Karpas-422 (cell line): ENCODE results near the gene LIMS1. TPM values are rescaled to one million over a fixed set of nuclear protein-coding genes. Genes with fewer than 3 reads are reported as not detected.
"Not testable (repeated sequence)": the region's sequence is repeated elsewhere in the genome, so short reads cannot be mapped to it uniquely, and the experiment has no call there.

Experiments
- DNase-seq: peaks from one replicate; pipeline ENCODE4 v3.0.0-alpha.2; 2015
- H2AFZ ChIP-seq: fragments of 200-600 bp; sonication (generic); 2 replicates; pipeline ENCODE4 v1.6.1; 2014; ENCODE audit warnings: antibody characterized with exemption, low read length, mixed read lengths
- H3K27ac ChIP-seq: fragments of 200-600 bp; sonication (generic); 2 replicates; pipeline ENCODE4 v1.5.1; 2014; ENCODE audit warnings: mild to moderate bottlenecking, low read length, moderate library complexity
- H3K27me3 ChIP-seq: fragments of 200-600 bp; sonication (generic); 2 replicates; pipeline ENCODE4 v1.6.1; 2014; ENCODE audit warnings: low read length, mixed read lengths
- H3K36me3 ChIP-seq: fragments of 200-600 bp; sonication (generic); 2 replicates; pipeline ENCODE4 v1.6.1; 2014; ENCODE audit warnings: low read length, mixed read lengths; ENCODE audit not compliant: insufficient read depth
- H3K4me1 ChIP-seq: fragments of 200-600 bp; sonication (generic); 2 replicates; pipeline ENCODE4 v1.6.1; 2014; ENCODE audit warnings: mild to moderate bottlenecking, low read length, mixed read lengths
- H3K4me2 ChIP-seq: fragments of 200-600 bp; sonication (generic); 2 replicates; pipeline ENCODE4 v1.6.1; 2014; ENCODE audit warnings: low read length, low read depth, mild to moderate bottlenecking; ENCODE audit not compliant: poor library complexity, severe bottlenecking
- H3K4me3 ChIP-seq: fragments of 200-600 bp; sonication (generic); 2 replicates; pipeline ENCODE4 v1.5.1; 2014; ENCODE audit warnings: mild to moderate bottlenecking, antibody characterized with exemption, low read length, mixed read lengths
- H3K79me2 ChIP-seq: fragments of 200-600 bp; sonication (generic); 2 replicates; pipeline ENCODE4 v1.6.1; 2014; ENCODE audit warnings: mild to moderate bottlenecking, low read length, mixed read lengths
- H3K9ac ChIP-seq: fragments of 200-600 bp; sonication (generic); 2 replicates; pipeline ENCODE4 v1.6.0; 2014; ENCODE audit warnings: low read length
- H3K9me2 ChIP-seq: fragments of 200-600 bp; sonication (generic), shearing (Covaris generic); replicated peaks from 2 replicates; pipeline ENCODE4 v1.6.0; 2014; ENCODE audit warnings: mild to moderate bottlenecking, low read length, moderate library complexity; ENCODE audit not compliant: insufficient read depth
- H3K9me3 ChIP-seq: fragments of 300-700, 200-600 bp; sonication (generic); 2 replicates; pipeline ENCODE4 v1.6.1; 2014; ENCODE audit warnings: low read length, mixed read lengths
- H4K20me1 ChIP-seq: fragments of 200-600 bp; sonication (generic); 2 replicates; pipeline ENCODE4 v1.6.1; 2014; ENCODE audit warnings: mild to moderate bottlenecking, antibody characterized with exemption, low read length, low read depth; ENCODE audit not compliant: insufficient read depth
- total RNA-seq: library from RNA; depleted of rRNA; stranded (reverse); fragments of >200 nt; shearing (Covaris generic); gene quantifications from 2 replicates; pipeline ENCODE4 v1.2.3, GENCODE V29; 2014; ENCODE audit warnings: low replicate concordance

The LIMS1 gene
- total RNA-seq, 1 experiment from 2014 or later = 9.7 TPM

DNA sequence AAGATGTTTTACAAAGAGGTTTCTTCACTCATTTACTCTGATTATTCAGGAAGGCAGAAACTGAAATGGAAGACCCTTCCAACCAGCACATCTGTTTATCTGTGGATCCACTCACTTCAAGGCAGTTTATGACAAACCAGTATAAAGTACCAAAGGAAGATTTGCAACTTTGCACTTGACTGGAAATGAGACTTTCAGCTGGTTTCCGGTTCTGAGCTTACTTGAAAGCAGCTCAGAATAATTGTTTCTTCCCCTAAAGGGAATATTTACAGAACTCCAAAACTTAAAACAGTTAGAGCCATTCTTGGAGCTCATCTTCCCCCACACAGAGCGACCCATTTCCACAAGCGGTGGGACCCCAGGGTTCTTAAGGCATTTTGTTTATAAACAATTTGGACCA, 129.8 kb downstream of the LIMS1 start:
- not testable (repeated sequence) for H3K27me3 ChIP-seq, DNase-seq, H3K27ac ChIP-seq, H3K9me2 ChIP-seq, H3K9ac ChIP-seq, H2AFZ ChIP-seq, H3K4me1 ChIP-seq, H3K79me2 ChIP-seq, H3K4me2 ChIP-seq, H4K20me1 ChIP-seq, H3K4me3 ChIP-seq, H3K9me3 ChIP-seq, H3K36me3 ChIP-seq

DNA sequence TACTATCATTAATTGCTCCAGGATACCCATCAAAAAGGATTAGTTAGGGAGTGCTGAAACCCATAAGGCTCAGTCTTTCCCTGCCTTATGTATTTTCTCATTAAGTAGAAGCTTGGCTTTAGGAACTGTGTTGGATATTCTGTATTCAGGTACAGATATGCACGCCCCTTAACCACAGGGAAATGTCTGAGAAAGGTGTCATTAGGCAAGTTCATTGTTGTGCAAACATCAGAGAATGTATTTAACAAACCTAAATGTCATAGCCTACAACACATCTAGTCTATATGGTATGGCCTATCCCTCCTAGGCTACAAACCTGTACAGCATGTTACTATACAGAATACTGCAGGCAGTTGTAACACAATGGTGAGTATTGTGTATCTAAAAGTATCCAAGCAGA, 130.7 kb downstream of the LIMS1 start:
- not testable (repeated sequence) for H3K27me3 ChIP-seq, H3K9me3 ChIP-seq, H3K4me2 ChIP-seq, H3K27ac ChIP-seq, H3K36me3 ChIP-seq, H2AFZ ChIP-seq, H3K4me3 ChIP-seq, H3K9ac ChIP-seq, DNase-seq, H3K79me2 ChIP-seq, H3K4me1 ChIP-seq, H4K20me1 ChIP-seq, H3K9me2 ChIP-seq

DNA sequence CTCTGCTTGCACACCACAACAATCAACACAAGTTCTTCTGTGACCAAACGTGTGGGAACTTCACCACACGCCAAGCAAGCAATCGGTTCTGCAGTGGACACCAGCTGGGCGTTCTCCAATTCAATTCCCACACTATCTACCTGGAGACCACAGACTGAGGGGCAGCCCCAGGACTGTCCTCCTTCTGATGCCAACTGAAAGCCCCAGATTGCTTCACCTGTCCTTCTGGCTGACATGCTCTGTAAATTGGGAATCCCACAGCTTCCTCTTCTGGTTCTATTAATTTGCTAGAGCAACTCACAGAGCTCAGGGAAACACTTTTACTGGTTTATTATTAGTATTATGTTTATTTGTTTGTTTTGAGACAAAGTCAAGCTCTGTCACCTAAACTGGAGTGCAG, 131.7 kb downstream of the LIMS1 start:
- H3K4me2 ChIP-seq, H2AFZ ChIP-seq, H3K9ac ChIP-seq, H3K27me3 ChIP-seq, H3K9me2 ChIP-seq, H3K36me3 ChIP-seq, H3K9me3 ChIP-seq, H3K79me2 ChIP-seq, H3K27ac ChIP-seq, H3K4me3 ChIP-seq, H4K20me1 ChIP-seq, H3K4me1 ChIP-seq, DNase-seq: not testable (repeated sequence)

DNA sequence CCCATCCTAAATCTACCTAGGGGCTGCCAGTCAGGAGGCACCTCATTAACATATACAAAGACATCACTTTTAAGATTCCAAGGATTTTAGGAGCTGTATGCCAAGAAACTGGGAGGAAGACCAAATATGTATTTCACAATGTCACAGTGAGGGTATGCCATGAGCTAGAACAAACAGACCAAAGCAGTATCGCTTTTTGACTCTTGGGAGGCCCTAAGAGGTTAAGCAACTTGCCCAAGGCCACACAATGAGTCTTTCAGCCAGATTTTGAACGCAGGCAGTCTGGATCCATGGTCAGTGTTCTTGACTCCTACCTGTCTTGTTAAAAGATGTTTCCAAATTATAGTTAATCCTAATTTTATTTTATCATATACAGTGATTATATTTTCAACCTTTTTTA, 132.9 kb downstream of the LIMS1 start:
- H3K9me3 ChIP-seq, H3K9ac ChIP-seq, H4K20me1 ChIP-seq, H3K27ac ChIP-seq, H3K9me2 ChIP-seq, H3K4me1 ChIP-seq, H2AFZ ChIP-seq, H3K36me3 ChIP-seq, H3K4me2 ChIP-seq, H3K27me3 ChIP-seq, H3K4me3 ChIP-seq, H3K79me2 ChIP-seq, DNase-seq: not testable (repeated sequence)

DNA sequence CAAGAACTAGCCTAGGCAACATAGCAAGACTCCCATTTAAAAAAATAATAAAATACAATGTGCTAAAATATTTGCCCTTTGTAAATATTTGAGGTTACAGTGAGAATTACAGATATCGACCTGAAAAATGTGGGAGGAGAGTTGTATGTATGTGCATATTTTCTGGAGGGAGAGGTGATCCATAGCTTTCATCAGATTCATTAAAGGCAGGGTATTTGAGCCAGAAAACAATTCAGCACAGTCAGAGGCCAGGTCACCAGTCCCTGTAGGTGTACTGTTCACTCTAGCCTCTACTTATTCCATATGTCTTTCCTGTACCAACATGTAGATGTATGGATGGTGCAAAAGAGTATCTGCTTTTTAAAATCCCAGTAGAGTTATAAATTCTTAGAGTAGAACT, 136.0 kb downstream of the LIMS1 start:
- DNase-seq, H3K9me2 ChIP-seq, H3K27ac ChIP-seq, H3K27me3 ChIP-seq, H3K4me1 ChIP-seq, H3K36me3 ChIP-seq, H3K9ac ChIP-seq, H3K9me3 ChIP-seq, H4K20me1 ChIP-seq, H3K79me2 ChIP-seq, H3K4me3 ChIP-seq, H2AFZ ChIP-seq, H3K4me2 ChIP-seq: not testable (repeated sequence)

DNA sequence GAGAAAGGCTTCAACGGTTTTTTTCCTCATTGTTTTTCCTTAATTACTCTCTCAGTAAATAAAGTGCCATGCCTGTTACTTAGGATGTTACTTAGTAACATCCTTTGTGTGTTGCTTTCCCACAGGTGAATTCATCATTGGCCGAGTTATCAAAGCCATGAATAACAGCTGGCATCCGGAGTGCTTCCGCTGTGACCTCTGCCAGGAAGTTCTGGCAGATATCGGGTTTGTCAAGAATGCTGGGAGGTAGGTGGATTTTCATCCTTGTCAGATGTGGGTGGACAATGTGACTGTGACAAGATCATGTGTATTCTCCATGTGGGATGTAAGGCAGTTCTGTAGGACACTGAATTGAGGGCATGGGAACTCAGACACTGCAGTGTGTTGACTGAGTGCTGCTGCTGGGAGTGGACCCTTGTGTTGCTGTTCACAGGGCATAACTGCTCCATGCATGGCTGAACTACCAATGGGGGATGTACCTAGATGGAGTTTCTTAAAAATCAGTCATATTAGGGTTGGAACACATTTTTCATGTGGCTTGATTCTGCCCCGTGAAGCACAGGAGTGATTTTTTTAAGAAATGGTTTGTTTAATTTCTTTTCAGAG, 138.0 kb downstream of the LIMS1 start:
- not testable (repeated sequence) for H3K27ac ChIP-seq, H3K27me3 ChIP-seq, H2AFZ ChIP-seq, DNase-seq, H3K4me2 ChIP-seq, H4K20me1 ChIP-seq, H3K79me2 ChIP-seq, H3K9ac ChIP-seq, H3K9me3 ChIP-seq, H3K36me3 ChIP-seq, H3K9me2 ChIP-seq, H3K4me3 ChIP-seq, H3K4me1 ChIP-seq

DNA sequence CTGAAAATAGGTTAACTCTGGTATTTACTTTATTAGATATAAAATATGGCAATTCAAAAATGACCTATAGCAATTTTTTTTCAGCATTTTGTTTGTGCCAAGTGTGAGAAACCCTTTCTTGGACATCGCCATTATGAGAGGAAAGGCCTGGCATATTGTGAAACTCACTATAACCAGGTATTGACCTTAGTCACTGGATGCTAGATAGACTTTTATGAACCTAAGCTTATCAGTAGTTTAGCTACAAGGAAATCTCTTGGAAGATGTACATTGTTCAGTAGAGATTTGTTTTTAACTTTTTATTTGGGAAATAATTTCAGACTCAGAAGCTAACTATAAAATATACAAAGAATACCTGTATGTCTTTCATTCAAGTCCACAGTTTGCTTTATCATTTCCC, 142.3 kb downstream of the LIMS1 start:
- not testable (repeated sequence) for H3K4me1 ChIP-seq, H3K9me2 ChIP-seq, H3K79me2 ChIP-seq, H3K4me3 ChIP-seq, H3K9me3 ChIP-seq, H3K36me3 ChIP-seq, H3K4me2 ChIP-seq, H4K20me1 ChIP-seq, H3K9ac ChIP-seq, DNase-seq, H3K27ac ChIP-seq, H3K27me3 ChIP-seq, H2AFZ ChIP-seq

DNA sequence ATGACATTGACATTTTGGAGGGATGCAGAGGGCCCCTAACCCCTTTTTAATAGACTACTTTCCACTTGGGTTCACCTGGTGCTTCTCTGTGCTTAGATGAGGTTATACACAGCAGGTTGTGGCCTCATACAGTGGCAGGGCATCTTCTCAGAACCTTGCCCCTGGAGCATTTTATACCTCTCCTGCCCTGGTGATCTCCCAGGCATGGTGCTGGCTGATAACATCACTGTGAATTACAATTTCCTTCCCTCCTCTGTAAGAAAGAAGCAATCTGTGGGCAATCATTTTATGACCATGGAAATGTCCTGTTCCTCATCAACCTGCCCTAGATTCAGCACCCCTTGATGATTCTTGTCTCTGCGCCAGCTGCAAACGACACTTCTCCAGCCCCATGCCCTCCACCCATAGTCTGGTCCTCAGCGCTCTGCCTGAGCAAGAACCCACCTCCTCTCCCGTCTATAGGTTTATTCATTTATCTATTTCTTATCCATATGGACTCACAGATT, 143.0 kb downstream of the LIMS1 start:
- not testable (repeated sequence) for H4K20me1 ChIP-seq

DNA sequence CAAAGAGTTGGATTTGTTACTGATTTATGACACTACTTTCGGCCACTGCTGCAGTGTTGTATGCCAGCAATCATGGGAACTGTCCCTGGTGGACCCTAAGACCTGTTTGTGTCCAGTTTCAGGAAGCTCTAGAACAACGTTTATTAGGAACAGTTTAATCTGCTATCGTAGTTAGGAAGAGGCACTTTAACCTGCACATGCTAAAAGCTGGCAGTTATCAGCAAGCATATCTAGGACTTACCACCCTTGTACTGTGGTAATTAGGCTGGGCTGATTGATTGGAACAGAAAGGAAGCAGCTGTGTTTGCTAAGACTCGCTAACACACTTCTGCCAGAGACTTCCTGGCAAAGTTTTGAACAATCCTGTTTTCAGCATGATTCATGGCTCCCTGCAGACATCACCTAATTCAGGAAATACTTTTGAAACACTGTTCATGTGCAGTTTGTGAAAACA, 144.0 kb downstream of the LIMS1 start:
- H4K20me1 ChIP-seq, H3K4me1 ChIP-seq, H3K36me3 ChIP-seq, H3K9me3 ChIP-seq, H3K9me2 ChIP-seq, H2AFZ ChIP-seq, H3K9ac ChIP-seq, H3K27ac ChIP-seq, H3K4me3 ChIP-seq, H3K4me2 ChIP-seq, H3K79me2 ChIP-seq, H3K27me3 ChIP-seq, DNase-seq: not testable (repeated sequence)

More for the DNA sequence above, 143.0 kb downstream of the LIMS1 start:
- not testable (repeated sequence) for H3K4me2 ChIP-seq, H3K4me1 ChIP-seq, H3K27me3 ChIP-seq, H3K9ac ChIP-seq, H3K79me2 ChIP-seq, H3K4me3 ChIP-seq, H2AFZ ChIP-seq, H3K36me3 ChIP-seq, H3K9me2 ChIP-seq, DNase-seq, H3K27ac ChIP-seq, H3K9me3 ChIP-seq
